ENCODE results near the gene PCBD2.
"Not testable (repeated sequence)": the region's sequence is repeated elsewhere in the genome, so short reads cannot be mapped to it uniquely, and the experiment has no call there.

PCBD2 gene

DNA sequence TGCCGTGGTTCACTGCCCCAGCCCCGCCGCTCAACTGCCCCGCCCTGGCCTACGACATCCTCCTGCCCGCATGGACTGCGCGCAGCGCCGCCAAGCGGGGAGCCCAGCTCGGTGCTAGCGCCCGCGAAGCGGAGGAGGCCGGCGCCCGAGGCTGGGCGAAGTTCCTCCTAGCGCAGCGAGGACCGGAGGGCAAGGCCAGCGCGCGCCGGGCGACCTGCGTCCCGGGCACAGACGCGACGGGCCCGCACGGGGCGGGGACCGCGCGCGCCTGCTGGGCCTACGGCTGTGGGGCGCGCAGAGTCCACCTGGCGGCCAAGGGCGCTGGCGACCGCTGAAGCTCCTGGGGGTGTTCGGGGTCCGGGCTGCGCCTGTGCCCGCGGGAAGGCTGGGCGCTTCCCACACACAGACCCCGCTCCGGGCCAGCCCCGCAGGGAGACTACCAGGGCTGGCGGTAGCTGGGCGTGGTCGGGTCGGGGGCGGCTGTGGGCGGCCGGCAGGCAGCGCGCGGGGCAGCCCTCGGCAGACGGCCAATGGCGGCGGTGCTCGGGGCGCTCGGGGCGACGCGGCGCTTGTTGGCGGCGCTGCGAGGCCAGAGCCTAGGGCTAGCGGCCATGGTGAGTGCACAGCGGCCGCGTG, at the start of gene PCBD2:
Gene PCBD2, plus strand, starts transcription at position 522 of the 636 bp plus-strand sequence. Its CDS starts 9 bp downstream, at position 531.
- DNase-seq (ENCODE audit: low read depth): peak; percentile 84

- not testable (repeated sequence) for DNase-seq (ENCODE audit: low read depth)
These were observed 48.5 kb upstream of the PCBD2 start for GRCh38 chr5:134856465-134856864.

DNA sequence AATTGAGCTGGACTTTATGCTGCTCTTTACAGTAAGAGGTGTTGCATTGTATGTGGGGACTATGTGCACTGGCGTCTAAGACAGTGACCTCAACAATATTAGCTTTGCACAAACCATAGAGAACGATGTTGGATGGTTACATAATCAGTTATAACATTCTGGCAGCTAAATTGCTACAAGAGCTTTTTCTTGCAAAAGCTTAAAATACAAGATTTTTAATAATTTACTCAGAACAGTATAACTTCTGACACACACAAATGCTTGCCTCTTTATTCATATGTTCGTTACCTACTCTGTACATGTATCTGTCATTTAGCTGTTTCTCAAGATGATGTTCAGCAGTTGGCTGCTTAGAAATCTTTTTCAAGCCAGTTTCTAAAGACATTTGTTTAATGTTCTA, 47.5 kb upstream of the PCBD2 start:
- no peak for DNase-seq (ENCODE audit: low read depth)

DNA sequence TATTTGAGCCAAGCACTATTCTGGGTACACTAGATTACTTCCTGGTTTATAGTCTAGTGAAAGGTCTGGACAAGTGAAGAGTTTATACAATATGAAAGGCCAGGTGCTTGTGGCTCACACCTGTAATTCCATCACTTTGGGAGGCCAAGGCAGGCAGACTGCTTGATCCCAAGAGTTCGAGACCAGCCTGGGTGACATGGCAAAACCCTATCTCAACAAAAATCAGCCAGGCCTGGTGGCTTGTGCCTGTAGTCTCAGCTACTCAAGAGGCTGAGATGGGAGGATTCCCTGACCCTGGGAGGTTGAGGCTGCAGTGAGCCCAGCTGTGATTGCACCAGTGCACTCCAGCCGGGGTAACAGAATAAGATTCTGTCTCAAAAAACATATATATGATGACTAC, 40.2 kb upstream of the PCBD2 start:
- DNase-seq (ENCODE audit: low read depth): no peak

DNA sequence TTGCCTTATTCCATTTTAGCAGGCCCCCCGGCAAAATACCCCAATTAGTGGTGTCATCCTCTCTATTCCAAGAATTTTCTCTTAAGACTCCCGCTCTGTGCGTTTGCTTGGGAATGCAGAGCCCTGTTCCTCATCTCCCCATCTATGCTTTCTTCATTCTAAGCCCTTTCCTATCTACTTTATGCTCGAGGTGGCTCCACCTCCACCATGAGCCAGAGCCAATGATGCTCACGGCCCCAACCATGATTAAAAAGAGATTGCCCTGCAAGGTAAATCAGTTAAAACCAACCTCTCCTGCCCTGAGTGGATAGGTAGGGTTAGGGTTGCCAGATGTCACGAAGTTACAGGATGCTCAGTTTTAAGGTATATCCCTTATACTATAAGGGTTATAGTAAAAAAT, 31.4 kb upstream of the PCBD2 start:
- no peak for DNase-seq (ENCODE audit: low read depth)

GRCh38 chr5:134873987-134874830, 30.7 kb upstream of the PCBD2 start, which contains the start of gene TXNDC15:
Gene TXNDC15 (plus strand): TSS chr5:134874371. CDS start chr5:134874428, 57 bp downstream.
- DNase-seq (ENCODE audit: low read depth): peak; percentile 58

DNA sequence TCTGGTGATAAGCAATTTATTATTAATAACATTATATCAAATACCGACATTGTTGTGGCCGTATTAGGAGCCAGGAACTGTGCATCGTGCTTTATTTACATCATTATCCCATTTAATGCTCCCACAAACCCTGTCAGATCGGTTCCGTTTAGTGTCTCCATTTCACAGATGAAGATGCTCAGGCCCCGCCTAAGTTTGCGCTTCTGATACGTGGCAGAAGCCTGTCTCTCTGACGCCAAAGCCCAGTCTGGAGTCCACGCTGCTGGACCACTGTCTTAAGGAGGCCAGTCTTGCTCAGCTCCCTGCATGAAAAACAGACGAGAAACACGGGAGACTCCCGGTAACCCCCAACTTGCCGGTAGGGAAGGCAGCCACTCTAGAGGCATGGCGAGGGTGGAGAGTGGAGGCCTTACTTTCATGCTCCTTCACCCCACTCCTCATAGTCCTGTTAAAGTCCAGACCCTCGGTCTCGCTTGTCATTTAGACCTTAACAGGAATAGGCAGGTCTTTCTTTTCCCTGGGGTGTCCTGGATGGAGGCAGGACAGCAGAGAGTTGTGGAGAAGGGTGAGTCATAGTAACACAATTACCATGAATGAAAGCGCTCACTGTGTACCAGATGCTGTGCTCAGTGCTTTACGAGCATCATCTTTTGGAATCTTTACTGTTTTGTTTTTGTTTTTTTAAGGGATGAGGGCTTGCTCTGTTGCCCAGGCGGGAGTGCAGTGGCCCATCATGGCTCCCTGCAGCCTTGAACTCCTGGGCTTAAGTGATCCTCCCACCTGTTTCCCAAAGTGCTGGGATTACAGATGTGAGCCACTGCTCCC, 29.9 kb upstream of the PCBD2 start:
- DNase-seq (ENCODE audit: low read depth): no peak

- DNase-seq (ENCODE audit: low read depth): no peak
These were observed 27.8 kb upstream of the PCBD2 start for GRCh38 chr5:134877159-134877558.

GRCh38 chr5:134878403-134878802, 26.5 kb upstream of the PCBD2 start:
- DNase-seq (ENCODE audit: low read depth): no peak

GRCh38 chr5:134879456-134879855, 25.5 kb upstream of the PCBD2 start:
- DNase-seq (ENCODE audit: low read depth): no peak

- DNase-seq (ENCODE audit: low read depth): not testable (repeated sequence)
These were observed 24.0 kb upstream of the PCBD2 start for GRCh38 chr5:134880937-134881336.

DNA sequence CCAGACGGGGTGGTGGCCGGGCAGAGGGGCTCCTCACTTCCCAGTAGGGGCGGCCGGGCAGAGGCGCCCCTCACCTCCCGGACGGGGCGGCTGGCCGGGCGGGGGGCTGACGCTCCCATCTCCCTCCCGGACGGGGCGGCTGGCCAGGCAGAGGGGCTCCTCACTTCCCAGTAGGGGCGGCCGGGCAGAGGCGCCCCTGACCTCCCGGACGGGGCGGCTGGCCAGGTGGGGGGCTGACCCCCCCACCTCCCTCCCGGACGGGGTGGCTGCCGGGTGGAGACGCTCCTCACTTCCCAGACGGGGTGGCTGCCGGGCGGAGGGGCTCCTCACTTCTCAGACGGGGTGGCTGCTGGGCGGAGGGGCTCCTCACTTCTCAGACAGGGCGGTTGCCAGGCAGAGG, 23.2 kb upstream of the PCBD2 start:
- DNase-seq (ENCODE audit: low read depth): not testable (repeated sequence)

DNA sequence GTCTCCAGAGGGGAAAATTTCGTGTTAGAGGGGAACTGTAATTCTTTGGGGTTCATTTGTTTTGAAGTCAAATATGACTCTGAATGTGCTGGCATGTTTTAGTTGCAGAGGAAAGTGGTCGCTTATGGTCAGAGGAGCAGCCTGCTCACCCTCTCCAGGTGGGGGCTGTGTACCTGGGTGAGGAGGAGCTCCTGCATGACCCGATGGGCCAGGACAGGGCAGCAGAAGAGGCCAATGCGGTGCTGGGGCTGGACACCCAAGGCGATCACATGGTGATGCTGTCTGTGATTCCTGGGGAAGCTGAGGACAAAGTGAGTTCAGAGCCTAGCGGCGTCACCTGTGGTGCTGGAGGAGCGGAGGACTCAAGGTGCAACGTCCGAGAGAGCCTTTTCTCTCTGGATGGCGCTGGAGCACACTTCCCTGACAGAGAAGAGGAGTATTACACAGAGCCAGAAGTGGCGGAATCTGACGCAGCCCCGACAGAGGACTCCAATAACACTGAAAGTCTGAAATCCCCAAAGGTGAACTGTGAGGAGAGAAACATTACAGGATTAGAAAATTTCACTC, 17.3 kb upstream of the PCBD2 start:
- DNase-seq (ENCODE audit: low read depth): no peak

DNA sequence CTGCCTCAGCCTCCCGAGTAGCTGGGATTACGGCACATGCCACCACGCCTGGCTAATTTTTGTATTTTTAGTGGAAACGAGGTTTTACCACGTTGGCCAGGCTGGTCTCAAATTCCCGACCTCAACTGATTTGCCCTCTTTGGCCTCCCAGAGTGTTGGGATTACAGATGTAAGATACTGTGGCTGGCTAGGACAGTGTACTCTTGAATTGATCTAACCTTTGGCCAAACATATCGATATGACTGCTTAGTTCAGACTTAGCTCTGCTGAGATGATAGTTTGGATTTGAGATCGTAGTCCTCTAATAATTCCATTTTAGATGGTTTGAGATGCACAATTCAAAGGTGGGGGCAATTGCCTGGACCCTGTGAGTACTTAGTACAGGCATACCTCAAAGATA, 15.6 kb upstream of the PCBD2 start:
- no peak for DNase-seq (ENCODE audit: low read depth)

GRCh38 chr5:134891473-134891872, 13.5 kb upstream of the PCBD2 start:
- no peak for DNase-seq (ENCODE audit: low read depth)

GRCh38 chr5:134892282-134892681, 12.6 kb upstream of the PCBD2 start:
- DNase-seq (ENCODE audit: low read depth): no peak

GRCh38 chr5:134892926-134893325, 12.0 kb upstream of the PCBD2 start:
- DNase-seq (ENCODE audit: low read depth): no peak

DNA sequence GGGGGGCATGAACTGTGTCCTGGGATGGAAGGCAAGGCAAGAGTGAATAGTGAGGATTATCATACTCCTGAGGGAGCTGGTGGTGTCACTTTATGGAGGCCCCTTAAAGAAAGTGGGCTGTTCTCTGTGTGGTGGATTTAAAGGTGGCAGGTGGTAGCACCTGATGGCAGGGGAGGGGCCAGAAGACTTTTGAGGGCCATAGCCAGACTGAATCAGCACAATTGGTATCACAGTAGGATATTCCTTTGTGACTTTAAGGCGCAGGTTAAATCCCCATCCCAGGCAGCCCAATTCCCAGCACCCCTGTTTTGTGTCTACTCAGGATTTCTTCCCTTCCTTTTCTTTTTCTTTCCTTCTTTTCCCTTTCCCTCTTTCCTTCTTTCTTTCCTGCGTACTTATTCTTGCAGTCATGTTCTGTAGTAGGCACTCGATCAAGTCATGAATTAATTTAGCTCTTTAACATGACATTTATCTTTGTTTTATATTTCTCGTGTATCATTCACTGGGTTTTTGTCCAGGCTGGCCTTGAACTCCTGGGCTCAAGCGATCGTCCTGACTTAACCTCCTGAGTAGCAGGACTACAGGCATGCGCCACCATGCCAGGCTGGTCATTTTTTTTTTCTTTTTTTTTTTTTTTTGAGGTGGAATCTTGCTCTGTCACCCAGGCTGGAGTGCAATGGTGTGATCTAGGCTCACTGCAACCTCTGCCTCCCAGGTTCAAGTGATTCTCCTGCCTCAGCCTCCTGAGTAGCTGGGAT, 11.0 kb upstream of the PCBD2 start:
- no peak for DNase-seq (ENCODE audit: low read depth)

- no peak for DNase-seq (ENCODE audit: low read depth)
These were observed 2.7 kb upstream of the PCBD2 start for GRCh38 chr5:134902071-134902801.

DNA sequence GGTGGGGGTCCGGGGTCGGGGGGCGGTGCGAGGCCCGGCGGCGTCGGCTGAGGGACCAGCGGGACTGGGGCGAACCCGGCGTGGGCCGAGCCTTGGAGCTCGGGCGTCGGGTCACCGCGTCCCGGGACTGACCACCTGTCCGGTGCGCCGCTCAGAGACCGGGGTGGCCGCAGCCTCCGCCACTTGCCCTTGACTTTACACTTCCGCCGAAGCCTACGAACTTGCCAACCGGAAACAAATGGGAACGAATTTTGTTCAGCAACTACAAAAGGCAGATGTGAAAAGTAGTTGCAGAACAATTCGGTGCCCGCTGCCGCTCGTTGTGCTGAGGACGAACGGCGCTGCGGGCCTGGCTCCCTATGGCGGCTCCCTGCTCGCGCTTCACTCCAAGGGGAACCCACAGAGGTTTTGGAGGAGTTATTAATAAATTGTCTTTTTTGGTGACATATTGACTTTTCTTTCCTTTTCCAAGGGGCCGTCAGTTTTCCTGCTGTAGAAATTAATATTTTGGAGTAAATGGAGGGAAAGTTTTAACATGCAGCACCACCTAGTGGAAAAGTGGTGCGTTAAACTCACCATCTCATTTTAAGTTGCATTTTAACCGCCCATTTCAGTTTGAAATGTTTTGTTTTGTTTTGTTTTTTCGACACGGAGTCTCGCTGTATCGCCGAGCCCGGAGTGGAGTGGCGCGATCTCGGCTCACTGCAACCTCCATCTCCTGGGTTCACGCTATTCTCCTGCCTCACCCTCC, 490 bp downstream of the PCBD2 start:
- peak; percentile 51 for DNase-seq (ENCODE audit: low read depth)
